ENCODE data around the gene CSRP3. TPM values are rescaled to one million over a fixed set of nuclear protein-coding genes. Genes with fewer than 3 reads are reported as not detected.

Gene CSRP3
- total RNA-seq, 4 donors from 2014 or later, result 0.19 TPM; not detected in 3

GRCh38 chr11:19209617-19210370, 8.0 kb upstream of the CSRP3 start:
- H3K4me3 ChIP-seq, result no peak overlapping the region
- WGBS, 2 donors (ENCODE audit: low coverage in 1 of 2), result 57 to 74% methylated on average over 2 to 4 of the region's 4 CpGs
- no peak for ATAC-seq

GRCh38 chr11:19208959-19209546, 7.3 kb upstream of the CSRP3 start:
- no peaks in the 10 kb centered on the region for H3K4me1 ChIP-seq
- no peaks in the 10 kb centered on the region for H3K9me3 ChIP-seq
- H3K4me3 ChIP-seq, result no peak overlapping the region
- H3K27me3 ChIP-seq, result no peaks in the 10 kb centered on the region
- no peak for ATAC-seq
- no peak overlapping the region for H3K27ac ChIP-seq
- TF ChIP-seq CTCF (IDR thresholded peaks at IDR 0.05) (no peak), POLR2AphosphoS5 (IDR thresholded peaks at IDR 0.05) (no peak), EP300 (IDR thresholded peaks at IDR 0.05) (no peak), POLR2A (IDR thresholded peaks at IDR 0.05) (no peak)
- WGBS, 2 donors (ENCODE audit: low coverage in 1 of 2), result 55 to 65% methylated on average over 2 to 3 of the region's 3 CpGs
- no peaks in the 10 kb centered on the region for H3K36me3 ChIP-seq

More at GRCh38 chr11:19209617-19210370, 8.0 kb upstream of the CSRP3 start:
- no peaks in the 10 kb centered on the region for H3K4me1 ChIP-seq
- no peaks in the 10 kb centered on the region for H3K27me3 ChIP-seq
- TF ChIP-seq EP300 (IDR thresholded peaks at IDR 0.05) (no peak), POLR2A (IDR thresholded peaks at IDR 0.05) (no peak), CTCF (IDR thresholded peaks at IDR 0.05) (no peak), POLR2AphosphoS5 (IDR thresholded peaks at IDR 0.05) (no peak)
- no peak overlapping the region for H3K27ac ChIP-seq
- no peaks in the 10 kb centered on the region for H3K9me3 ChIP-seq
- no peaks in the 10 kb centered on the region for H3K36me3 ChIP-seq

- H3K9me3 ChIP-seq, result no peaks in the 10 kb centered on the region
- WGBS, 2 donors (ENCODE audit: low coverage in 1 of 2), result 25 to 73% methylated on average over 1 to 2 of the region's 2 CpGs
- H3K27ac ChIP-seq, result no peak overlapping the region
- no peaks in the 10 kb centered on the region for H3K4me1 ChIP-seq
- H3K36me3 ChIP-seq, result no peaks in the 10 kb centered on the region
- no peak overlapping the region for H3K4me3 ChIP-seq
- ATAC-seq, result no peak
- no peak for TF ChIP-seq POLR2A (IDR thresholded peaks at IDR 0.05)
- TF ChIP-seq EP300 (IDR thresholded peaks at IDR 0.05), result no peak
- TF ChIP-seq CTCF (IDR thresholded peaks at IDR 0.05), result no peak
- TF ChIP-seq POLR2AphosphoS5 (IDR thresholded peaks at IDR 0.05), result no peak
- H3K27me3 ChIP-seq, result no peaks in the 10 kb centered on the region
Measured at GRCh38 chr11:19208181-19208580, 6.4 kb upstream of the CSRP3 start.

GRCh38 chr11:19204836-19205235, 3.1 kb upstream of the CSRP3 start:
- Histone ChIP-seq H3K36me3 (no peaks in the 10 kb centered on the region), H3K9me3 (no peaks in the 10 kb centered on the region), H3K27ac (no peak overlapping the region), H3K4me1 (no peaks in the 10 kb centered on the region), H3K27me3 (no peaks in the 10 kb centered on the region), H3K4me3 (no peak overlapping the region)
- 87 to 93% methylated on average over 5 of the region's 5 CpGs for WGBS, 2 donors (ENCODE audit: low coverage in 1 of 2)
- TF ChIP-seq POLR2A (IDR thresholded peaks at IDR 0.05) (no peak), EP300 (IDR thresholded peaks at IDR 0.05) (no peak), POLR2AphosphoS5 (IDR thresholded peaks at IDR 0.05) (no peak), CTCF (IDR thresholded peaks at IDR 0.05) (no peak)
- ATAC-seq, result no peak
